ENCODE data around the gene CTDSPL.

The CTDSPL gene

GRCh38 chr3:37816271-37816670, 45.4 kb upstream of the CTDSPL start:
- TF ChIP-seq SPI1 (IDR thresholded peaks at IDR 0.05; ENCODE audit: borderline replicate concordance, low read depth) (no peak), CTCF (IDR thresholded peaks at IDR 0.05; ENCODE audit: insufficient read depth, low read length) (no peak)
- Histone ChIP-seq H3K27me3 (ENCODE audit: insufficient read depth, poor library complexity, severe bottlenecking) (no peaks in the 10 kb centered on the region), H3K27ac (replicated peaks) (no peak overlapping the region), H3K4me3 (replicated peaks; ENCODE audit: insufficient read depth, low read length) (no peak overlapping the region)
- no peak for DNase-seq (ENCODE audit: low read depth in 1 of 2, low spot score in 1 of 2)

GRCh38 chr3:37819591-37819990, 42.1 kb upstream of the CTDSPL start:
- Histone ChIP-seq H3K4me3 (replicated peaks; ENCODE audit: insufficient read depth, low read length) (no peak overlapping the region), H3K27ac (replicated peaks) (no peak overlapping the region), H3K27me3 (ENCODE audit: insufficient read depth, poor library complexity, severe bottlenecking) (peaks cover 2% of the 10 kb centered on the region)
- no peak for DNase-seq (ENCODE audit: low read depth in 1 of 2, low spot score in 1 of 2)
- TF ChIP-seq CTCF (IDR thresholded peaks at IDR 0.05; ENCODE audit: insufficient read depth, low read length) (no peak), SPI1 (IDR thresholded peaks at IDR 0.05; ENCODE audit: borderline replicate concordance, low read depth) (no peak), POLR2AphosphoS5 (IDR thresholded peaks at IDR 0.05; ENCODE audit: low read depth) (no peak), REST (IDR thresholded peaks at IDR 0.05; ENCODE audit: insufficient replicate concordance, low read depth) (no peak), GABPA (IDR thresholded peaks at IDR 0.05; ENCODE audit: low read depth) (no peak)

- TF ChIP-seq SPI1 (IDR thresholded peaks at IDR 0.05; ENCODE audit: borderline replicate concordance, low read depth) (no peak), GABPA (IDR thresholded peaks at IDR 0.05; ENCODE audit: low read depth) (no peak), POLR2AphosphoS5 (IDR thresholded peaks at IDR 0.05; ENCODE audit: low read depth) (no peak), REST (IDR thresholded peaks at IDR 0.05; ENCODE audit: insufficient replicate concordance, low read depth) (no peak), CTCF (IDR thresholded peaks at IDR 0.05; ENCODE audit: insufficient read depth, low read length) (no peak)
- Histone ChIP-seq H3K4me3 (replicated peaks; ENCODE audit: insufficient read depth, low read length) (no peak overlapping the region), H3K27ac (replicated peaks) (no peak overlapping the region), H3K27me3 (ENCODE audit: insufficient read depth, poor library complexity, severe bottlenecking) (peaks cover 8% of the 10 kb centered on the region)
- no peak for DNase-seq (ENCODE audit: low read depth in 1 of 2, low spot score in 1 of 2)
These were observed 41.4 kb upstream of the CTDSPL start for GRCh38 chr3:37820286-37820685.

GRCh38 chr3:37823189-37823588, 38.5 kb upstream of the CTDSPL start:
- Histone ChIP-seq H3K27me3 (ENCODE audit: insufficient read depth, poor library complexity, severe bottlenecking) (peaks cover 10% of the 10 kb centered on the region), H3K4me3 (replicated peaks; ENCODE audit: insufficient read depth, low read length) (no peak overlapping the region), H3K27ac (replicated peaks) (no peak overlapping the region)
- no peak for DNase-seq (ENCODE audit: low read depth in 1 of 2, low spot score in 1 of 2)
- TF ChIP-seq GABPA (IDR thresholded peaks at IDR 0.05; ENCODE audit: low read depth) (no peak), POLR2AphosphoS5 (IDR thresholded peaks at IDR 0.05; ENCODE audit: low read depth) (no peak), REST (IDR thresholded peaks at IDR 0.05; ENCODE audit: insufficient replicate concordance, low read depth) (no peak)

All from HL-60 (cell line).